Osteocyte (in vitro differentiated cells): Measurements from ENCODE around the gene CNEP1R1. TPM values are rescaled to one million over a fixed set of nuclear protein-coding genes. Genes with fewer than 3 reads are reported as not detected.

ENCODE experiments used
- DNase-seq: peaks from one replicate; pipeline ENCODE4 v3.0.0; 2021; ENCODE audit warnings: mixed read lengths; ENCODE audit not compliant: unreplicated experiment; ENCODE audit errors: extremely low spot score
- H3K27ac Mint-ChIP-seq: one replicate; pipeline ENCODE4 v1.8.0; 2021; ENCODE audit warnings: mild to moderate bottlenecking, mixed read lengths; ENCODE audit not compliant: unreplicated experiment
- H3K27me3 Mint-ChIP-seq: one replicate; pipeline ENCODE4 v1.8.0; 2021; ENCODE audit warnings: mixed read lengths; ENCODE audit not compliant: unreplicated experiment
- H3K36me3 Mint-ChIP-seq: one replicate; pipeline ENCODE4 v1.8.0; 2021; ENCODE audit warnings: mixed read lengths; ENCODE audit not compliant: unreplicated experiment
- H3K4me1 Mint-ChIP-seq: one replicate; pipeline ENCODE4 v1.8.0; 2021; ENCODE audit warnings: mixed read lengths; ENCODE audit not compliant: unreplicated experiment
- H3K4me3 Mint-ChIP-seq: one replicate; pipeline ENCODE4 v1.8.0; 2021; ENCODE audit warnings: mild to moderate bottlenecking, moderate library complexity, mixed read lengths; ENCODE audit not compliant: unreplicated experiment
- H3K9me3 Mint-ChIP-seq: one replicate; pipeline ENCODE4 v1.8.0; 2021; ENCODE audit warnings: mixed read lengths; ENCODE audit not compliant: unreplicated experiment
- total RNA-seq: library from RNA; stranded (reverse); gene quantifications from 2 replicates; pipeline ENCODE4 v1.2.1, GENCODE V29; 2021
- TF ChIP-seq, protein P1 (sequence below): fragments of 200-600 bp; sonication (generic); IDR thresholded peaks from 2 replicates; pipeline ENCODE4 v1.5.0; 2021; ENCODE audit warnings: antibody characterized with exemption, mild to moderate bottlenecking, moderate library complexity

Gene CNEP1R1
- total RNA-seq, 1 donor from 2014 or later = 23.0 TPM

DNA sequence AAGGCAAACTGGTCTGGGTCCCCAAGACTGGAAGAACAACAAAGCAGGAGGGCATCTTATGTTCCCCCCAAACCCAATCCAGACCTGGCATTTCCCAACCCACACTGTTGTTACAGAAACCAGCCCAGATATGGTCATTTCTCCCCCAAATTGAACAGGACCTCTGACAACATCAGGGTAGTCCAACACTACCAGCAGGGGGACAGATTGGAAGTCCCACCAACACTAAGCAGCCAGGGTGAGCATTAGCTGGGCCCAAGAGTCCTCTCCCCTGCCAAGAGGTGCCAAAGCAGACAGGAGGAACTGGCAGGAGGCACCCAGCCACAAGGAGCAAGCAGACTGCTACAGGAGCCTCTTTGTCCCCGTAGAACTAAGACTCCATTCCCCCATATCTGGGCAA lies 29.3 kb upstream of the CNEP1R1 start:
- H3K27me3 Mint-ChIP-seq = peaks cover 32% of the 10 kb centered on the region
- no peak overlapping the region for H3K27ac Mint-ChIP-seq
- no peaks in the 10 kb centered on the region for H3K36me3 Mint-ChIP-seq
- TF ChIP-seq, protein P1, sequence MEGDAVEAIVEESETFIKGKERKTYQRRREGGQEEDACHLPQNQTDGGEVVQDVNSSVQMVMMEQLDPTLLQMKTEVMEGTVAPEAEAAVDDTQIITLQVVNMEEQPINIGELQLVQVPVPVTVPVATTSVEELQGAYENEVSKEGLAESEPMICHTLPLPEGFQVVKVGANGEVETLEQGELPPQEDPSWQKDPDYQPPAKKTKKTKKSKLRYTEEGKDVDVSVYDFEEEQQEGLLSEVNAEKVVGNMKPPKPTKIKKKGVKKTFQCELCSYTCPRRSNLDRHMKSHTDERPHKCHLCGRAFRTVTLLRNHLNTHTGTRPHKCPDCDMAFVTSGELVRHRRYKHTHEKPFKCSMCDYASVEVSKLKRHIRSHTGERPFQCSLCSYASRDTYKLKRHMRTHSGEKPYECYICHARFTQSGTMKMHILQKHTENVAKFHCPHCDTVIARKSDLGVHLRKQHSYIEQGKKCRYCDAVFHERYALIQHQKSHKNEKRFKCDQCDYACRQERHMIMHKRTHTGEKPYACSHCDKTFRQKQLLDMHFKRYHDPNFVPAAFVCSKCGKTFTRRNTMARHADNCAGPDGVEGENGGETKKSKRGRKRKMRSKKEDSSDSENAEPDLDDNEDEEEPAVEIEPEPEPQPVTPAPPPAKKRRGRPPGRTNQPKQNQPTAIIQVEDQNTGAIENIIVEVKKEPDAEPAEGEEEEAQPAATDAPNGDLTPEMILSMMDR = no peak
- H3K4me3 Mint-ChIP-seq = no peak overlapping the region
- no peaks in the 10 kb centered on the region for H3K9me3 Mint-ChIP-seq
- H3K4me1 Mint-ChIP-seq = no peaks in the 10 kb centered on the region
- no peak for DNase-seq

DNA sequence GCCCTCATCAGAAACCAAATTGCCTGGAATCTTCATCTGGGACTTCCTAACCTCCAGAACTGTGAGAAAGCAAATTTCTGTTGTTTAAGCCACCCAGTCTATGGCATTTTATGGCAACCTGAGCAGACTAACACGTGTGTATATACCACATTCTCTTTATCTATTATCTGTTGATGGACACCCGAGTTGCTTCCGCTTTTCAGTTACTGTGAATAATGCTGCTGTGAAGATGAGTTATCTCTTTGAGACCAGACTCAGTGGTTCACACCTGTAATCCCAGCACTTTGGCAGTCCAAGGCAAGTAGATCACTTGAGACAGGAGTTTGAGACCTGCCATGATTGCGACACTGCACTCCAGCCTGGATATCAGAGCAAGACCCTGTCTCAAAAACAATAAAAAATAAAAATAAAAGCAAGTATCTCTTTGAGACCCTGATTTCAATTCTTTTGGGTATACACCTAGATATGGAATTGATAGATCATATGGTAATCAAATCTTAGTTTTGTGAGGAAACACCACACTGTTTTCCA lies 27.2 kb upstream of the CNEP1R1 start:
- H3K27me3 Mint-ChIP-seq = peaks cover 32% of the 10 kb centered on the region
- no peaks in the 10 kb centered on the region for H3K36me3 Mint-ChIP-seq
- H3K4me1 Mint-ChIP-seq = no peaks in the 10 kb centered on the region
- H3K27ac Mint-ChIP-seq = no peak overlapping the region
- TF ChIP-seq, protein P1 = no peak
- no peak overlapping the region for H3K4me3 Mint-ChIP-seq
- DNase-seq = no peak
- H3K9me3 Mint-ChIP-seq = no peaks in the 10 kb centered on the region

DNA sequence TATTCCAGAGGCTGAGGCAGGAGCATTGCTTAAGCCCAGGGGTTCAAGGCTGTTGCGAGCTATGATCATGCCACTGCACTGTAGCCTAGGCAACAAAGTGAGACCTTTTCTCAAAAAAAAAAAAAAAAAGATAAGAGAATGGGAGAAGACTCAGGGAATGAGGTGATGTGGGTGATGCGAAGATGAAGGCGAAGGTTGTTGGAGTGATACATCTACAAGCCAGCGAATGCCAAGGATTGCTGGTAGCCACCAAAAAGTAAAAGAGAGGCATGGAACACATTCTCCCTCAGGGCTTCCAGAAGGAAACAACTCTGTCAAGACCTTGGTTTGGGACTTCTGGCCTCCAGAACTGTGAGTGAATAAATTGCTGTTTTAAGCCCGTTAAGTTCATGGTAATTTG lies 26.0 kb upstream of the CNEP1R1 start:
- Mint-ChIP-seq H3K27me3 (peaks cover 25% of the 10 kb centered on the region), H3K4me3 (no peak overlapping the region), H3K4me1 (no peaks in the 10 kb centered on the region), H3K27ac (no peak overlapping the region), H3K36me3 (no peaks in the 10 kb centered on the region), H3K9me3 (no peaks in the 10 kb centered on the region)
- DNase-seq = no peak
- TF ChIP-seq, protein P1 = no peak

DNA sequence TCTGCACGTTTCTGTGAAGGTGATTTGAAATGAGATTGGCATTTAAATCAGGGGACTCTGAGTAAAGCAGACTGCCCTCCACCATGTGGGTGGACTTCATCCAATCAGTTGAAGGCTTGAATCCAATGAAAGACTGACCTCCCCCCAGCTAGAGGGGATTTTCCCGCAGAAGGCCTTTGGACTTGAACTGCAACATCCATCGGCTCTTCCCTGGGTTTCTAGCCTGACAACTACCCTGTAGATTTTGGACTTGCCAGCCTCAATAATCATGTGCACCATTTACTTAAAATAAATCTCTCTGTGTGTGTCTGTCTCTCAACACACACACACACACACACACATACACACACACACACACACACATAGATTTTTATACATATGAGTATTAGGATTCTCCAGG lies 23.9 kb upstream of the CNEP1R1 start:
- Mint-ChIP-seq H3K27me3 (peaks cover 16% of the 10 kb centered on the region), H3K4me3 (no peak overlapping the region), H3K27ac (no peak overlapping the region), H3K9me3 (no peaks in the 10 kb centered on the region), H3K4me1 (no peaks in the 10 kb centered on the region), H3K36me3 (no peaks in the 10 kb centered on the region)
- TF ChIP-seq, protein P1 = no peak
- no peak for DNase-seq

DNA sequence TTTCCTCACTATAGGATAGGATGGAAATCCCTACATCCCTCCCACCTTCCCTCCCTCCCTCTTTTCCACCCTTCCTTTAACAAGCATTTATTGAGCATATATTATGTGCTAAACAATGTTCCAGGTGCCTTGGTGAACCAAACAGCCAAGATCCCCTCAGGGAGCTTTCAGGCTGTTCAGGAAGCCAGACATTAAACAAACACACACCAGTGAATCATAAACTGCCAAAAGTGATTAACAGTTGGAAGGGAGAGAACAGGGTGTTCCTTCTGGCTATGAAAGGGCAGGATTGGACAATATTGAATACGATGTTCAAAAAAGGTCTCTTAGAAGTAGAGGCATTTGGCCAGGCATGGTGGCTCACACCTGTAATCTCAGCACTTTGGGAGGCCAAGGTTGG lies 22.8 kb upstream of the CNEP1R1 start:
- Mint-ChIP-seq H3K9me3 (no peaks in the 10 kb centered on the region), H3K27me3 (peaks cover 16% of the 10 kb centered on the region), H3K4me3 (no peak overlapping the region), H3K27ac (no peak overlapping the region), H3K4me1 (no peaks in the 10 kb centered on the region), H3K36me3 (no peaks in the 10 kb centered on the region)
- TF ChIP-seq, protein P1 = no peak
- DNase-seq = no peak
